Fibroblast of mammary gland (primary cell): ENCODE measurements around the gene CDK14.
"Not testable (repeated sequence)": the region's sequence is repeated elsewhere in the genome, so short reads cannot be mapped to it uniquely, and the experiment has no call there.

ENCODE experiments used
- DNase-seq: peaks from one replicate; pipeline ENCODE4 v3.0.0-alpha.2; 2010; ENCODE audit warnings: low read depth
- H3K4me3 ChIP-seq: 2 replicates; pipeline ENCODE4 v1.5.1; 2011; ENCODE audit warnings: low read depth, mild to moderate bottlenecking, low read length, moderate library complexity; ENCODE audit not compliant: control insufficient read depth
- CTCF ChIP-seq: conservative IDR thresholded peaks from 2 replicates; pipeline ENCODE4 v1.5.1; 2011; ENCODE audit warnings: low read depth, low read length, inconsistent platforms; ENCODE audit not compliant: control insufficient read depth, insufficient read depth

Gene CDK14

GRCh38 chr7:90804370-90804769, 208.2 kb downstream of the CDK14 start:
- DNase-seq, result peak; percentile 26
- H3K4me3 ChIP-seq, result no peak overlapping the region
- TF ChIP-seq CTCF, result no peak

GRCh38 chr7:90815552-90815951, 219.4 kb downstream of the CDK14 start:
- DNase-seq, H3K4me3 ChIP-seq: not testable (repeated sequence)

GRCh38 chr7:90816511-90817142, 220.5 kb downstream of the CDK14 start:
- TF ChIP-seq CTCF, result no peak
- no peak overlapping the region for H3K4me3 ChIP-seq
- DNase-seq, result peak; percentile 99

- no peak for TF ChIP-seq CTCF
- H3K4me3 ChIP-seq, result no peak overlapping the region
- no peak for DNase-seq
Measured at GRCh38 chr7:90817151-90817550, 221.0 kb downstream of the CDK14 start.

- TF ChIP-seq CTCF, result no peak
- DNase-seq, result no peak
- H3K4me3 ChIP-seq, result no peak overlapping the region
Measured at GRCh38 chr7:90817846-90818245, 221.7 kb downstream of the CDK14 start.

- no peak for DNase-seq
- TF ChIP-seq CTCF, result no peak
- H3K4me3 ChIP-seq, result no peak overlapping the region
Measured at GRCh38 chr7:90818341-90818740, 222.2 kb downstream of the CDK14 start.

- no peak for TF ChIP-seq CTCF
- DNase-seq, result no peak
- no peak overlapping the region for H3K4me3 ChIP-seq
Measured at GRCh38 chr7:90821961-90822620, 226.0 kb downstream of the CDK14 start.
